Body of pancreas (tissue), 4 donors: ENCODE results near the gene SEPTIN12.

Source experiments
- CTCF ChIP-seq, 7 experiments: fragments of 450-650 bp in 4 of 7; fragments of 200-600 bp in 3 of 7; sonication (generic) in 3 of 7; IDR thresholded peaks; one replicate each; pipeline ENCODE4 v1.5.1; 2016 to 2019; ENCODE audit warnings: antibody characterized with exemption in 7 of 7
- POLR2A ChIP-seq, 3 donors: fragments of 450-650 bp; IDR thresholded peaks; one replicate each; pipeline ENCODE4 v1.6.1; 2016; ENCODE audit warnings: antibody characterized with exemption in 3 of 3, mild to moderate bottlenecking in 2 of 3

GRCh38 chr16:4780235-4780634 is 7.9 kb downstream of the SEPTIN12 start:
- TF ChIP-seq CTCF (IDR thresholded peaks at IDR 0.05), result no peak
- TF ChIP-seq POLR2A (IDR thresholded peaks at IDR 0.05), result no peak
